SU-DHL-6 (cell line): Measurements from ENCODE around the gene PPFIA2.

Source experiments
- H2AFZ ChIP-seq: fragments of 200-600 bp; sonication (generic); 2 replicates; pipeline ENCODE4 v1.6.1; 2014; ENCODE audit warnings: low read depth, mild to moderate bottlenecking, moderate library complexity, mixed read lengths, antibody characterized with exemption, low read length; ENCODE audit not compliant: severe bottlenecking
- H3F3A ChIP-seq: fragments of 200-600 bp; shearing (Covaris generic); 2 replicates; pipeline ENCODE4 v1.6.0; 2016; ENCODE audit warnings: antibody characterized with exemption, mild to moderate bottlenecking; ENCODE audit not compliant: insufficient read depth
- H3K27ac ChIP-seq: fragments of 200-600 bp; sonication (generic); 2 replicates; pipeline ENCODE4 v1.5.1; 2016; ENCODE audit warnings: low read depth, mild to moderate bottlenecking, low read length, moderate library complexity, mixed read lengths
- H3K27me3 ChIP-seq: fragments of 200-600 bp; sonication (generic), shearing (Covaris generic); 2 replicates; pipeline ENCODE4 v1.6.0; 2014; ENCODE audit warnings: mild to moderate bottlenecking, low read length
- H3K36me3 ChIP-seq: fragments of 200-600 bp; sonication (generic); 2 replicates; pipeline ENCODE4 v1.6.1; 2014; ENCODE audit warnings: mild to moderate bottlenecking, low read length, mixed read lengths
- H3K4me2 ChIP-seq: fragments of 300-600, 200-600 bp; shearing (Covaris generic), sonication (generic); 2 replicates; pipeline ENCODE4 v1.6.0; 2014; ENCODE audit warnings: low read length, low read depth, mild to moderate bottlenecking; ENCODE audit not compliant: poor library complexity, severe bottlenecking
- H3K4me3 ChIP-seq: fragments of 200-600 bp; sonication (generic); 2 replicates; pipeline ENCODE4 v1.5.1; 2014; ENCODE audit warnings: antibody characterized with exemption, low read length, mild to moderate bottlenecking, mixed read lengths; ENCODE audit not compliant: insufficient read depth, poor library complexity, severe bottlenecking
- H3K79me2 ChIP-seq: fragments of 200-600 bp; sonication (generic); 2 replicates; pipeline ENCODE4 v1.6.1; 2014; ENCODE audit warnings: mild to moderate bottlenecking, low read length, moderate library complexity; ENCODE audit not compliant: insufficient read depth
- H3K9ac ChIP-seq: fragments of 200-600 bp; sonication (generic); 2 replicates; pipeline ENCODE4 v1.7.0; 2014; ENCODE audit warnings: mild to moderate bottlenecking, low read length
- H3K9me2 ChIP-seq: fragments of 200-600 bp; sonication (generic); replicated peaks from 2 replicates; pipeline ENCODE4 v1.6.1; 2014; ENCODE audit warnings: low read length; ENCODE audit not compliant: insufficient read depth
- H3K9me3 ChIP-seq: fragments of 200-600 bp; sonication (generic); 2 replicates; pipeline ENCODE4 v1.6.1; 2014; ENCODE audit warnings: low read length, mixed read lengths; ENCODE audit not compliant: insufficient read depth
- H4K20me1 ChIP-seq: fragments of 200-600 bp; sonication (generic); 2 replicates; pipeline ENCODE4 v1.6.1; 2014; ENCODE audit warnings: low read depth, mild to moderate bottlenecking, antibody characterized with exemption, low read length, moderate library complexity, mixed read lengths
- EZH2phosphoT487 ChIP-seq: fragments of 200-600 bp; sonication (generic), shearing (Covaris generic); conservative IDR thresholded peaks from 2 replicates; pipeline ENCODE4 v1.6.1; 2018; ENCODE audit warnings: mild to moderate bottlenecking, antibody characterized with exemption, low read length, moderate library complexity, mixed read lengths
- TF ChIP-seq, protein P1 (sequence below): fragments of 200-600 bp; sonication (generic); IDR thresholded peaks from one replicate; pipeline ENCODE4 v1.5.1; 2017; ENCODE audit warnings: antibody characterized with exemption, mild to moderate bottlenecking, low read length, moderate library complexity; ENCODE audit not compliant: insufficient read depth, poor library complexity, severe bottlenecking

Gene PPFIA2

GRCh38 chr12:81729781-81730180, 29.4 kb downstream of the PPFIA2 start:
- Histone ChIP-seq H3K79me2 (no peaks in the 10 kb centered on the region), H3K27me3 (no peaks in the 10 kb centered on the region), H3K4me3 (no peak overlapping the region), H2AFZ (no peak overlapping the region), H3K36me3 (no peaks in the 10 kb centered on the region), H3K27ac (no peak overlapping the region), H3K4me2 (no peak overlapping the region), H3K9me3 (0 out of 2 replicates have a peak, but pooled peaks cover 5% of the 10 kb centered on the region), H3K9me2 (0 out of 2 replicates have a peak, but pooled peaks cover 4% of the 10 kb centered on the region), H3F3A (no peaks in the 10 kb centered on the region), H4K20me1 (no peaks in the 10 kb centered on the region), H3K9ac (no peak overlapping the region)
- no peak for TF ChIP-seq EZH2phosphoT487

DNA sequence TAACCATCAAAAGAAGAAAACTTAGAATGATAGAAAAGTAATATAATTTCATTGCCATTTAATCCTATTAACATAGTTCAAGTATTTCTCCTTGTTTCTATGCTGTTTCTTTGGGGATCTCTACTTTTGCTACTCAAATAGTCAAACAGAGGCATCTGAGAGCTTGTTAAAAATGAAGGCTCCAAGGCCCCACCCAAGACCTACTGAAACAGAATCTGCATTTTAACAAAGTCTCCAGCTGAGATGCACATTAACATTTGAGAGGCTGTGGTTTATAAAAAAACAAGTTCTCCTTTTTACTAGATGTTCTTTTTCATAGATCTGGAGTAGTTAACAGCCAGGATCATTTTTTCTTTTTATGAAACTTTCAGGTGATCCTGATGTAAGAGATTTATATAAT, 31.8 kb downstream of the PPFIA2 start:
- TF ChIP-seq EZH2phosphoT487 = no peak
- TF ChIP-seq, protein P1, sequence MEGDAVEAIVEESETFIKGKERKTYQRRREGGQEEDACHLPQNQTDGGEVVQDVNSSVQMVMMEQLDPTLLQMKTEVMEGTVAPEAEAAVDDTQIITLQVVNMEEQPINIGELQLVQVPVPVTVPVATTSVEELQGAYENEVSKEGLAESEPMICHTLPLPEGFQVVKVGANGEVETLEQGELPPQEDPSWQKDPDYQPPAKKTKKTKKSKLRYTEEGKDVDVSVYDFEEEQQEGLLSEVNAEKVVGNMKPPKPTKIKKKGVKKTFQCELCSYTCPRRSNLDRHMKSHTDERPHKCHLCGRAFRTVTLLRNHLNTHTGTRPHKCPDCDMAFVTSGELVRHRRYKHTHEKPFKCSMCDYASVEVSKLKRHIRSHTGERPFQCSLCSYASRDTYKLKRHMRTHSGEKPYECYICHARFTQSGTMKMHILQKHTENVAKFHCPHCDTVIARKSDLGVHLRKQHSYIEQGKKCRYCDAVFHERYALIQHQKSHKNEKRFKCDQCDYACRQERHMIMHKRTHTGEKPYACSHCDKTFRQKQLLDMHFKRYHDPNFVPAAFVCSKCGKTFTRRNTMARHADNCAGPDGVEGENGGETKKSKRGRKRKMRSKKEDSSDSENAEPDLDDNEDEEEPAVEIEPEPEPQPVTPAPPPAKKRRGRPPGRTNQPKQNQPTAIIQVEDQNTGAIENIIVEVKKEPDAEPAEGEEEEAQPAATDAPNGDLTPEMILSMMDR = no peak
- H3F3A ChIP-seq = no peaks in the 10 kb centered on the region
- 0 out of 2 replicates have a peak, but pooled peaks cover 5% of the 10 kb centered on the region for H3K9me3 ChIP-seq
- no peaks in the 10 kb centered on the region for H3K36me3 ChIP-seq
- H3K27me3 ChIP-seq = no peaks in the 10 kb centered on the region
- no peak overlapping the region for H3K9ac ChIP-seq
- H3K9me2 ChIP-seq = 0 out of 2 replicates have a peak, but pooled peaks cover 4% of the 10 kb centered on the region
- no peak overlapping the region for H3K27ac ChIP-seq
- H3K79me2 ChIP-seq = no peaks in the 10 kb centered on the region
- no peaks in the 10 kb centered on the region for H4K20me1 ChIP-seq
- no peak overlapping the region for H2AFZ ChIP-seq
- no peak overlapping the region for H3K4me3 ChIP-seq
- H3K4me2 ChIP-seq = no peak overlapping the region

- no peak overlapping the region for H3K4me2 ChIP-seq
Observed at GRCh38 chr12:81726634-81727033, 32.5 kb downstream of the PPFIA2 start.

DNA sequence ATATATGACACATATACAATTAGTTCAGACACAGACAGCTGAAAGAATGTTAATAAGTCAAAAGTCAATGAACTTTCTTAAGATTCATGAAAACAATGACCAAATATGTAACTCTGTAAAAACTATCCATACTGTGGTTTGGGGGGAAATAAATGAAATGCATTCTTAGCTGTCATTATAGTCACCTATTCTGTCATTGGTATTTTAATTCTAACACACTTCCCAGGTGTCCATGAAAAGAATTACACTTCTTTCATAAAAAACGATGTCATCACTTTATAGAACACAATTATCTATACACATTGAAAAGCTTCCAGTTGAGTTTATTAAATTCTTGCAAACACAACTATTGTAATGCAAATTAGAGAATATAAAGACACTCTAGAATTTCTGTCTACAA, 35.8 kb downstream of the PPFIA2 start:
- Histone ChIP-seq H4K20me1 (no peaks in the 10 kb centered on the region), H3K9ac (no peak overlapping the region), H3K27ac (no peak overlapping the region), H3K27me3 (no peaks in the 10 kb centered on the region), H3F3A (no peaks in the 10 kb centered on the region), H3K9me3 (0 out of 2 replicates have a peak, but pooled peaks cover 5% of the 10 kb centered on the region), H3K36me3 (no peaks in the 10 kb centered on the region), H3K79me2 (no peaks in the 10 kb centered on the region), H3K9me2 (0 out of 2 replicates have a peak, but pooled peaks cover 4% of the 10 kb centered on the region), H3K4me2 (no peak overlapping the region), H2AFZ (no peak overlapping the region), H3K4me3 (no peak overlapping the region)
- TF ChIP-seq, protein P1 = no peak
- no peak for TF ChIP-seq EZH2phosphoT487

More at GRCh38 chr12:81726634-81727033, 32.5 kb downstream of the PPFIA2 start:
- H3K27me3 ChIP-seq = no peaks in the 10 kb centered on the region
- no peak overlapping the region for H2AFZ ChIP-seq
- 0 out of 2 replicates have a peak, but pooled peaks cover 4% of the 10 kb centered on the region for H3K9me2 ChIP-seq
- H3K79me2 ChIP-seq = no peaks in the 10 kb centered on the region
- no peak overlapping the region for H3K4me3 ChIP-seq
- H3K27ac ChIP-seq = no peak overlapping the region
- 0 out of 2 replicates have a peak, but pooled peaks cover 5% of the 10 kb centered on the region for H3K9me3 ChIP-seq
- H4K20me1 ChIP-seq = no peaks in the 10 kb centered on the region
- H3K9ac ChIP-seq = no peak overlapping the region
- no peak for TF ChIP-seq EZH2phosphoT487
- TF ChIP-seq, protein P1 = no peak
- no peaks in the 10 kb centered on the region for H3K36me3 ChIP-seq
- H3F3A ChIP-seq = no peaks in the 10 kb centered on the region
